IPS DF 4.7 (cell line): ENCODE measurements around the gene SERF1A.
"Not testable (repeated sequence)": the region's sequence is repeated elsewhere in the genome, so short reads cannot be mapped to it uniquely, and the experiment has no call there.

Source experiments
- DNase-seq: peaks from one replicate; pipeline ENCODE4 v3.0.0-alpha.2; 2013; ENCODE audit warnings: low spot score; ENCODE audit errors: extremely low read depth

SERF1A gene

DNA sequence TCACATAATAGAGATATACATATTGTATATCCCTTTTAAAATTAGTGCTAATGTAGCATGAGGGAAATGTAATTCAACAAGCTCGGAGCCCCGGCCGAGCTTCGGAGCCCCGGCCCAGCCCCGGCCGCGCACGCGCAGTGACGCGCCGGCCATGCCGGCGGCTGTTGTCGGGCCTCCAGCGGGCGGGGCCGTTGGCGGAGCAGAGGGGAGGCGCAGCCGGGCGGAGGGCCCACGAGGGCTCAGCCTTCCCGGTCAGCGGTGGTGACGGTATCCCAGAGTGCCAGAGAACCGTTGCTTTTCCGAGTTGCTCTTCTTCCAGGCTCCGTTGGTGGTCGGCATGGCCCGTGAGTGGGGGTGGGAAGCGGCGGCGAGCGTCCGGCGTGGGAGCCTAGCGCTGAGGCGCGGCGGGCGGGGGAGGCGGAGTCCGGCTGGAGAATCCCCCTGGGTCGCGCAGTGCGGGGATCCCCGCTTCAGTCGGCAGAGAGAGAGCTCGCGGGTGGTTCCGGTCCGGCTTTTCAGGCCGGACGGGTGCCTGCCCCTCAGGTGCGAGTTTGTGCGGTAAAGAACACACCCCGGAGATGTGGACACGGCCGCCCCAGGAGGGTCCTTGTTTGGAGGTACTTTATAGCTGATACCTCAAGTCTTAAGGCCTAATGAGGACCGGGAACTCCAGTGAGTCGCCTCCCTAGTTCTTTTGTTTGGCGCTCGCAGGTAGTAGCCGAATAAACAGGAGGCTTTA is at the start of gene SERF1A:
SERF1A (plus strand) TSS at position 137 of the 739 bp plus-strand sequence; CDS start at position 338, 201 bp downstream.
- not testable (repeated sequence) for DNase-seq

DNA sequence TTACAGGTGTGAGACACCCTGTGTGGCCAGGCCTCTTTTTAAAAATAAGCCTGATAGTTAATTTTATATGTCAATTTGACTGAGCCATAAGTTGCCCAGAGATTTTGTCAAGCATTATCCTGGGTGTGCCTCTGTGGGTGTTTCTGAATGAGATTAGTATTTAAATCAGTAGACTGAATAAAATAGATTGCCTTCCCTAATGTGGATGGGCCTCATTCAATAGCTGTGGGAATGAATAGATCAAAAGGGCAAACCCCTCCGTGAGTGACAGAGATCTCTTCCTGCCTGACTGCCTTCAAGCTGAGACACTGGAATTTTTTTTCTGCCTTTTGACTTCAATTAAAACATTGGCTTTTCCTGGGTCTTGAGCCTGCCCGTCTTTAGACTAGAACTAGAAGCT is 33.7 kb upstream of the SERF1A start:
- not testable (repeated sequence) for DNase-seq

DNA sequence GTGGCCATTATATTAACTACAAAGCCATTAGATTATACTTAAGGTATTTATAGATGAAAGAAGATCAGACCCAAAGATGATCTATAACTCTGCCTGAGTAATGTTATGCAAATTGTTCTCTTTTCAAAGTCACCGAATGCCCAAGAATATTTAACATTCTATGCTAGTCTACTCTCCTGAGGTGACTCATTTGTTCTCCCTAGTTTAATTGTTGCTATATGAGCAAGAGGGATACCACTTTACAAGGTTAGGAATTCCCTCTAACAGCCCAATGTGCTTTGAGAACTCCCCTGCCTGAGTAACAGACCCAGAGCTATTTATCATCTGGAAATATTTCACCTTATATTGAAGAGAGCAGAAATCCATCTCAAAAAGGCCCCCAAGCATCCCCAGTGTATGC is 29.8 kb upstream of the SERF1A start:
- not testable (repeated sequence) for DNase-seq

DNA sequence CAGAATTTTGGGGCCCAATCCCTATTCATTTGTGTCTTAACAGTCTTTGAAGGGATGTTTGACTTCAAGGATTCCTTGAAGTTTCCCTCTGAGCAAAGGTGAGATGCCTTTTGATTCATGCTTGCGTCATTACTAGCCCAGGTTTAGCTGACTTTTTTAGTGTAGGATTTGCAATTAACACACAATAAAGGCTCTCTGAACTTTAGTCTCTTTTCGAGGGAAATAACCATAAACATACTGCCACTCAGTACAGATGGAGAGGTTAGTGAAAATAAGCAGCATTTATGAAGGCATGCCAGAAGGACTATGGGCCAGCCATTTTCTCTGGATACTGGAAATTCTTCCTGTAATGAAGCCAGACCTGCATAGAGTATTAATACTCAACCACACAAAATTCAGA is 4.4 kb upstream of the SERF1A start:
- DNase-seq = not testable (repeated sequence)

DNA sequence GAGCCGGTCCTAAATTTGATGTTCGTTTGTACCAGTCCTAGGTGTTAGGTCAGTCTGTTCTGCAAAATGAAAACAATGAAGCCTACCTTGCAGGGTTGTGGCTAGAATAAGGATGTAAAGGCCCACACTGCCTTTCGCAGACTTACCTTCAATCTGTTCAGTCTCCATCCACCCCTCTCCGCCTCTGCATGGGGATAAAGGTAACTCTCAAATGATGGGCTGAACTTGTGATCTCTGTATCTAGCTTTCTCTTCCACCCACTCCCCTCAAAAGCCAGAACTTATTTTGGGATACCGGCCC is 753 bp downstream of the SERF1A start:
- not testable (repeated sequence) for DNase-seq

DNA sequence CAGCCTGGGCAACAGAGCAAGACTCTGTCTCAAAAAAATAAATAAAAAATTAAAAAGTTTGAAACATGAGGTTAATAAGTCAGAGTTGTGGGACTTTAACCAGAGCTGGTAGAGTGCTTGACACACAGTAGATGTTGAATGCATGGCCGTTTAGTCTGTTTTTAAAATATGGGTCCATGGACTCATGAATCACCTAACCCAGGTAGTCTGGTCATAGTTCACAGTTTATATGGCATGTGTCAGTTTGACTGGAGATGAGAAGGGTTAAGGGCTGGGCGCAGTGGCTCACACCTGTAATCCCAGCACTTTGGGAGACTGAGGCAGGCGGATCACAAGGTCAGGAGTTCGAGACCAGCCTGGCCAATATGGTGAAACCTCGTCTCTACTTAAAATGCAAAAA is 6.2 kb downstream of the SERF1A start:
- not testable (repeated sequence) for DNase-seq

DNA sequence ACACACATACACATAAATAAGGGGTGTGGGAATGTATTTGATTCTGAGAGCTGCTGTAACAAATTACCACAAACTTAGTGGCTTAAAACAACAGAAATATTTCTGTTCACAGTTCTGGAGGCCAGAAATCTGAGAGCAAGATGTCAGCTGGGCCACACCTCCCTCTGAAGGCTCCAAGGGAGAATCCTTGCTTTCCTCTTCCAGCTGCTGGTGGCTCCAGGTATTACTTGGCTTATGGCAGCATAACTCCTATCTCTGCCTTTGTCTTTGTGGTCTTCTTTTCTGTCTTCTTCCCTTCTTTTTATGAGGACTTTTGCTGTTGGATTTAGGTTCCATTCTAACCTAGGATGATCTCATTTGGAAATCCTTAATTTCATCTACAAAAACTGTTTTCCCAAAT is 16.4 kb downstream of the SERF1A start:
- DNase-seq = not testable (repeated sequence)

DNA sequence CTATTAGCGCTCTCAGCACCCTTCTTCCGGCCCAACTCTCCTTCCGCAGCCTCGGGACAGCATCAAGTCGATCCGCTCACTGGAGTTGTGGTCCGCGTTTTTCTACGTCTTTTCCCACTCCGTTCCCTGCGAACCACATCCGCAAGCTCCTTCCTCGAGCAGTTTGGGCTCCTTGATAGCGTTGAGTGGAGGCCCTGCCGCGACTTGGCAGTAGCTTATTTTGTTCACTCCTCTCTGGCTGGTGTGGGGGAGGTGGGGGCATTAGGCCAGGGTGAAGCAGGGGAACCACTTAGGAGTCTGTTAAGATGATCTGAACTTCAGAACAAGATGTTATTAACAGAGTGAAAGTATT is 24.7 kb downstream of the SERF1A start:
- DNase-seq = not testable (repeated sequence)

DNA sequence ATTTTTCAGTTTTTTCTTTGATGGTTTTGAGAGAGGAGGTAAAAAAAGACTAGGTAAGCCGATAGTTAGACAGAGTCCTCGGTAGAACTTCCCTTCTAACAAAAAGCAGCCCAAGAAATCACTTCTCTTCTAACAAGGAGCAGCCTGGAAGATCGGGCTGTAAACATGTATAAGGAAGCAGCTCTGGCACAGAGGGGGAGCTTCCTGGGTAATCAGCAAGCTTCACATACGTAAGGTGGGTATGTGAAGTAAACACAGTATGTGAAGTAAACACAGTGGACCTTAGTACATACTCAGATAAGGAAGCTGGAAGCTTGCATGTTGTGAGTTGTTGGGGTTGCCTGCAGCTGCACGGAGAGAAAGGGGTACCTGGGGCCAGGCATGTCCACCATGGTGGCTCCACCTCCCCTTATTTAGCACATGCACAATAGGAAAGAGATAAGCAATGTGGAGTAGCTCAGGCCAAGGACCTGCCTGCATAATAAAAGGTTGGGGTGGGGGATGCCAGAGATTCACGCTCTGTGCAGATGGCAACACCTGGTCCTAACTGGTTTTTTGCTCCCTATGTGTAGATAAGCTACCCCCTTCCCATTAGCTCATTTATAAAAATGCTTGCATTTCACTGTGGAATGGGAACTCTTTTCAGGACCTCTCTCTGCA is 31.4 kb downstream of the SERF1A start:
- not testable (repeated sequence) for DNase-seq

DNA sequence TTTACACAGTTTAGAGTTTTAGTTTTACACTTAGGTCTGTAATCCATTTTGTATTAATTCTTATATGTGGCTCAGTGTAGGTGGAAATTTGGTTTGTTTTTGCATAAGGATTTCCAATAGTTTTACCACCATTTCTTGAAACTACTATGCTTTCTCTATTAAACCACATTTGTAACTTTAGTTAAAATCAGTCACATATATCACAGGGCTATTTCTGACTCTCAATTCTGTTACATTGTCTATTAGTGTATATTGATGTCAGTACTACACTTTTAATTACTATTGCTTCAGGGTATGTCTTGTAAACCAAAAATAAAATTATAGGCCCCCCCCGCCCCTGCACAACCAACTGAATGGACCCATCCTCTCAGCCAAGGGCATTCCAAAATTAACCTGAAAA is 32.1 kb downstream of the SERF1A start:
- not testable (repeated sequence) for DNase-seq

DNA sequence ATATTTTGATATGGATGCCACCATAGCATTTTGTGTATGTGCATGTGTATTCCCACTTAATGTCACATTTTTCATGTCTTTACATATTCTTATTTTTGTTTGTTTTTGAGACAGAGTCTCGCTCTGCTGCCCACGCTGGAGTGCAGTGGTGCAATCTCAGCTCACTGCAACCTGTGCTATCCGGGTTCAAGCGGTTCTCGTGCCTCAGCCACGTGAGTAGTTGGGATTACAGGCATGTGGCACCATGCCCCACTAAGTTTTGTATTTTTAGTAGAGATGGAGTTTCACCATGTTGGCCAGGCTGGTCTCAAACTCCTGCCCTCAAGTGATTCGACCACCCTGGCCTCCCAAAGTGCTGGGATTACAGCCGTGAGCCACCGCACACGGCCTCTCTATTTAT is 52.6 kb downstream of the SERF1A start:
- DNase-seq = not testable (repeated sequence)
